Stimulated activated CD4-positive, alpha-beta T cell treated with anti-CD3 and anti-CD28 coated beads, Interleukin-1b, Interleukin-23, amount 100 ng/mL, for 4 hours (primary cell): ENCODE measurements around the gene SLC25A47.

Source experiments
- DNase-seq, 2 donors: peaks; one replicate each; pipeline ENCODE4 v3.0.0-alpha.2; 2020; ENCODE audit warnings: low read depth in 2 of 2

Gene SLC25A47

GRCh38 chr14:100375963-100376735 lies 53.0 kb downstream of the SLC25A47 start, which contains the start of gene WDR25:
TSS of gene WDR25 (plus strand) at chr14:100376485.
- DNase-seq = peak; percentile 88 to 94

GRCh38 chr14:100376751-100377171 lies 53.6 kb downstream of the SLC25A47 start:
- DNase-seq = no peak
